ENCODE results near the gene ZGLP1.

ZGLP1 gene

GRCh38 chr19:10277795-10278589, 31.6 kb downstream of the ZGLP1 start:
- DNase-seq = no peak

GRCh38 chr19:10274589-10274988, 35.0 kb downstream of the ZGLP1 start:
- DNase-seq = no peak

- DNase-seq = peak; percentile 34
Observed at GRCh38 chr19:10271543-10272086, 38.0 kb downstream of the ZGLP1 start.

GRCh38 chr19:10270616-10271394, 38.8 kb downstream of the ZGLP1 start, which contains the start of gene ICAM1:
ICAM1 (plus strand) TSS chr19:10271120; CDS start chr19:10271160, 40 bp downstream.
- DNase-seq = peak; percentile 59

DNA sequence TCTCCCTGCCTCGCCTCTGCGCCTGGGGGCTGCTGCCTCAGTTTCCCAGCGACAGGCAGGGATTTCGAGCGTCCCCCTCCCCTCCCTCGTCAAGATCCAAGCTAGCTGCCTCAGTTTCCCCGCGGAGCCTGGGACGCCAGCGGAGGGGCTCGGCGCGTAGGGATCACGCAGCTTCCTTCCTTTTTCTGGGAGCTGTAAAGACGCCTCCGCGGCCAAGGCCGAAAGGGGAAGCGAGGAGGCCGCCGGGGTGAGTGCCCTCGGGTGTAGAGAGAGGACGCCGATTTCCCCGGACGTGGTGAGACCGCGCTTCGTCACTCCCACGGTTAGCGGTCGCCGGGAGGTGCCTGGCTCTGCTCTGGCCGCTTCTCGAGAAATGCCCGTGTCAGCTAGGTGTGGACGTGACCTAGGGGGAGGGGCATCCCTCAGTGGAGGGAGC, 39.4 kb downstream of the ZGLP1 start:
- peak; percentile 48 for DNase-seq

GRCh38 chr19:10269333-10270179, 40.1 kb downstream of the ZGLP1 start:
- DNase-seq = peak; percentile 78

- no peak for DNase-seq
Observed at GRCh38 chr19:10268071-10268470, 41.5 kb downstream of the ZGLP1 start.

DNA sequence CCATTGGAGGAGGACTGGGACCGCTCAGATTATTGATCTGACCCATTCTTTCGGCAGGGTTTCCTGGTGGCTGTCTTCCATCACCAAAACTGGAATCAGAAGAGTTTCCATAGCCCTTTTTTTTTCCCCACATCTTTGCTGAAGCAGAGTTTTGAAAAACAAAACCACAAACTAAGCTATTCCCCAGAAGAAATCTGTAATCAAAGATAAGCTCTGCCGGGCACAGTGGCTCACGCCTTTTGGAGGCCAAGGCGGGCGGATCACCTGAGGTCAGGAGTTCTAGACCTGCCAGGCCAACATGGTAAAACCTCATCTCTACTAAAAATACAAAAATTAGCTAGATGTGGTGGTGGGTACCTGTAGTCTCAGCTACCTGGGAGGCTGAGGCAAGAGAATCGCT, 42.9 kb downstream of the ZGLP1 start:
- no peak for DNase-seq

DNA sequence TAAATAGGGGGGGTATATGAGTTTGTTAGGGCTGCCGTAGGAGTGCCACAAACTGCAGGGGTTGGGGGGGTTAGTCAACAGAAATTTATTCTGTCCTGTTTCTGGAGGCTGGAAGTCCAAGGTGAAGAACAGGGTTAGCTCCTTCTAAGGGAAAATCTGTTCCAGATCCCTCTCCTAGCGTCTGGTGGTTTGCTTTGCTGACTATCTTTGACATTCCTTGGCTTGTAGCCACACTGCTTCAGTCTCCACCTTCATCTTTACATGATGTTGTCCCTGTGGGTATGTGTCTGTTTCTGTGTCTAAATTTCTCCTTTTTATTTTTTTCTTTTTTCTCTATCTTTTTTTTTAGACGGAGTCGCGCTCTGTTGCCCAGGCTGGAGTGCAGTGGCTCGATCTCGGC, 46.8 kb downstream of the ZGLP1 start:
- DNase-seq = no peak

- no peak for DNase-seq
Observed at GRCh38 chr19:10260141-10260584, 49.5 kb downstream of the ZGLP1 start.

DNA sequence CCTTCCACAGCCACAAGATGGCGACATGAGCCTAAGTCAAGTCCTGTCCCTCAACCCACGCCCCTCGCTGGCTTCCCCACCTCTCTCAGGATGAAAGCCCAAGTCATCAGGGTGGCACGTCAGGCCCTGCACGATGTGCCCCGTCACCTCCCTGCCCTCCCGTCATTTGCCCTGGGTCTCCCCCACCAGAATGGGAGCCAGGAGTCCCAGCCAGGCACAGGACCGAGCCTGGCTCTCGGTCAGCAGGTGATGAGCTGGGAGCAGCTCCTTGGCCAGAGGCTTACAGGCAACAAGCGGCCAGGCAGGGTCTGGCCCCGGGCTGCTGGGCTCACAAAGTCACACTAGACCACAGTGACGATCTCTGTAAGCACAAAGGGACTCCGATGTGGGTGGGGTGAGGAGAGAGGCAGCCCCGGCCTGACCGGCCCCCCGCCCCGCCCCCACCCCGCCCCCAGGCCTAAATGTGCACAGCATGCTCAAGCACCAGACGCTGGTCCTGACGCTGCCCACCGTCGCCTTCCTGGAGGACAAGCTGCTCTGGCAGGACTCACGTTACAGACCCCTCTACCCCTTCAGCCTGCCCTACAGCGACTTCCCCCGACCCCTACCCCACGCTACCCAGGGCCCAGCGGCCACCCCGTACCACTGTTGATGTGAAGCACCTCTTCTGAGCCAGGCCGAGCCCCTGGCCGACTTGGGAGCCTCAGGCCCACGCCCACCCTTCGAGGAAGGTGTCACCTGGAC, 50.3 kb downstream of the ZGLP1 start:
- DNase-seq = peak; percentile 84

DNA sequence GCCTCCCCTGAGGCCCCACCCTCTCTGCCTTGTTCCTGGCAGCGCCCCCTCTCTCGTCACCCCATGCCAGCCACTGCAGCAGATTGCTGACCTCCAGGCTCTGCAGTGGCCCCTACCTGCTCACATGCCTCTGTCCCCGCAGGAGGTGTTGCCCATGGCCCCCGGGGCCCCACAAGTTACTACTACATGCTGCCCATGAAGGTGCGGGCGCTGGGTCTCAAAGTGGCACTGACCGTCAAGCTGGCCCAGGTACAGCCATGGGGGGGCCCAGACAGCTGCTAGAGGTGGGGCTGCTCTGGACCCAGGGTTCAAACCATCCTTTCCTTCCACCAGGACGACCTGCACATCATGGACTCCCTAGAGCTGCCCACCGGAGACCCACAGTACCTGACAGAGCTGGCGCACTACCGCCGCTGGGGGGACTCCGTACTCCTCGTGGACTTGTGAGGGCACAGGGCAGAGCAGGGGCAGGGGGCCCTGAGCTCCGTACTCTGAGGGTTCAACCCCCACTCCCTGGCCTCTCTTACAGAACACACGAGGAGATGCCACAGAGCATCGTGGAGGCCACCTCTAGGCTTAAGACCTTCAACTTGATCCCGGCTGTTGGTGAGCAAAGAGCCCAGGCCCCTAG, 51.4 kb downstream of the ZGLP1 start:
- no peak for DNase-seq

- DNase-seq = no peak
Observed at GRCh38 chr19:10256970-10257615, 52.5 kb downstream of the ZGLP1 start.

DNA sequence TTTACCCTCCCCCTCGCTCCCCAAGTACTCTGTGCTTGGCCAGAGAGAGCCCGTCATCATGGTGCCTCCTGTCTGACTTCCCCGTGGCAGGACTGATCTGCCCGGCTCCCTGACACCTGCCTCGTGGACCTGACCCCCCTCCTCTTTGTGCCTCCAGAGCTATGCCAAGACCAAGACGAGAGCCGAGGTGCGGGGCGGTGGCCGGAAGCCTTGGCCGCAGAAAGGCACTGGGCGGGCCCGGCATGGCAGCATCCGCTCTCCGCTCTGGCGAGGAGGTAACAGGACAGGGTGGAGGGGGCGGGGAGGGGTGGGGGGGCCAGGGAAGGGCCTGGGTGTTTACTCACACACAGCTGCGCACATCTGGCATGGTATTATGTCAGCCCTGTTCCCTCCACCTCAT, 53.1 kb downstream of the ZGLP1 start:
- no peak for DNase-seq

DNA sequence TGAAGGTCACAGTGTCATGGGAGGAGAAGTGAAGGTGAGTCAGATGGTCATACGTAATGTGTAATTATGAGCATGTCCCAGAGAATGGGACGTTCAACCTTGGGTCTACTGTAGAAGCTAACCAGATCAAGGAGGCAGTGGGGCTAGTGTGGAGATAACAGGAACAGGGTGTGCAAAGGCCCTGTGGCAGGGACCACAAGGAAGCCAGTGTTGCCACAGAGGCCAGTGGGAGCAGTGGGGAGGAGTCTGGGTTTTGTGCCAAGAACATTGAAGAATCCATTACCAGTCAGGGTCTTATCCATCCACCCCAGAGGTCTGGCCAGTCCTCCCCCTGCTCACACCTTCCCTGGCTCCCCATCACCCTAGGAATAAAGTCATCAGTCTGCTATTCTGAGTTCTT, 54.3 kb downstream of the ZGLP1 start:
- DNase-seq = no peak
